Gastroesophageal sphincter (tissue), 4 donors: Measurements from ENCODE around the gene SPATA31D4. TPM values are rescaled to one million over a fixed set of nuclear protein-coding genes. Genes with fewer than 3 reads are reported as not detected.
"Not testable (repeated sequence)": the region's sequence is repeated elsewhere in the genome, so short reads cannot be mapped to it uniquely, and the experiment has no call there.

Experiments used
- ATAC-seq: fragments of 150-250 bp; one replicate; pipeline ENCODE4 v1.9.1; 2016; ENCODE audit warnings: mild to moderate bottlenecking, moderate library complexity
- H3K27ac ChIP-seq, 4 donors: fragments of 200-600 bp; sonication (generic) in 3 of 4; 1 replicate in 3 of 4; 2 replicates in 1 of 4; pipeline ENCODE4 v1.5.1; 2016 to 2019
- H3K27me3 ChIP-seq: fragments of 200-600 bp; sonication (generic); one replicate; pipeline ENCODE4 v1.5.1; 2019
- H3K36me3 ChIP-seq, 2 donors: fragments of 200-600 bp; sonication (generic); one replicate each; pipeline ENCODE4 v1.5.1; 2019; ENCODE audit warnings: control low read depth in 1 of 2
- H3K4me1 ChIP-seq, 3 donors: fragments of 200-600 bp; sonication (generic); 1 replicate in 2 of 3; 2 replicates in 1 of 3; pipeline ENCODE4 v1.5.1; 2016 to 2019; ENCODE audit warnings: control low read depth in 2 of 3
- H3K4me3 ChIP-seq, 2 donors: fragments of 200-600 bp; sonication (generic); one replicate each; pipeline ENCODE4 v1.5.1; 2019; ENCODE audit warnings: mild to moderate bottlenecking in 1 of 2, moderate library complexity in 1 of 2
- H3K9me3 ChIP-seq, 3 donors: fragments of 200-600 bp; sonication (generic); one replicate each; pipeline ENCODE4 v1.5.1; 2017 to 2019; ENCODE audit warnings: control low read depth in 2 of 3
- CTCF ChIP-seq, 4 experiments: fragments of 200-600 bp in 2 of 4; fragments of 450-650 bp in 2 of 4; sonication (generic) in 1 of 4; IDR thresholded peaks; one replicate each; pipeline ENCODE4 v1.5.1; 2017 to 2019; ENCODE audit warnings: antibody characterized with exemption in 4 of 4, mild to moderate bottlenecking in 2 of 4, moderate library complexity in 2 of 4
- EP300 ChIP-seq: sonication (generic); formaldehyde crosslinking; IDR thresholded peaks from one replicate; pipeline ENCODE4 v1.6.1; 2017; ENCODE audit warnings: antibody characterized with exemption, mild to moderate bottlenecking
- POLR2A ChIP-seq, 2 donors: fragments of 450-650 bp; IDR thresholded peaks; one replicate each; pipeline ENCODE4 v1.6.1; 2017; ENCODE audit warnings: antibody characterized with exemption in 2 of 2, mild to moderate bottlenecking in 2 of 2, moderate library complexity in 1 of 2
- POLR2AphosphoS5 ChIP-seq: sonication (generic); formaldehyde crosslinking; IDR thresholded peaks from one replicate; pipeline ENCODE4 v1.6.1; 2017; ENCODE audit warnings: antibody characterized with exemption
- WGBS, 2 donors: methylation state at CpG; one replicate each; pipeline ENCODE4 v1.1.5; 2018; ENCODE audit warnings: low coverage in 1 of 2; 5-methylcytosine and 5-hydroxymethylcytosine counted together
- total RNA-seq, 4 donors: library from RNA; depleted of rRNA; stranded (reverse); fragments of >200 nt; gene quantifications; one replicate each; pipeline ENCODE4 v1.1.0, GENCODE V29; 2016

Gene SPATA31D4
- total RNA-seq, 4 donors from 2014 or later: not detected

GRCh38 chr9:81915801-81916505 lies 12.3 kb upstream of the SPATA31D4 start:
- WGBS, 2 donors: 91 to 97% methylated on average over 4 to 5 of the region's 5 CpGs
- Histone ChIP-seq H3K36me3 (no peaks in the 10 kb centered on the region), H3K27me3 (no peaks in the 10 kb centered on the region), H3K9me3 (no peaks in the 10 kb centered on the region), H3K27ac (no peak overlapping the region), H3K4me3 (no peak overlapping the region), H3K4me1 (no peaks in the 10 kb centered on the region)
- TF ChIP-seq POLR2AphosphoS5: no peak
- TF ChIP-seq POLR2A (IDR thresholded peaks at IDR 0.05): no peak
- TF ChIP-seq CTCF (IDR thresholded peaks at IDR 0.05): no peak
- TF ChIP-seq EP300: no peak
- ATAC-seq: no peak

GRCh38 chr9:81918507-81918906 lies 9.7 kb upstream of the SPATA31D4 start:
- not testable (repeated sequence) for H3K4me3 ChIP-seq, H3K27ac ChIP-seq, H3K4me1 ChIP-seq, ATAC-seq, H3K27me3 ChIP-seq, H3K36me3 ChIP-seq, H3K9me3 ChIP-seq
- 67% methylated on average over 1 of the region's 3 CpGs; no CpG with 5 or more reads in 1 of the 2 donors for WGBS, 2 donors

GRCh38 chr9:81930147-81930546 lies 1.9 kb downstream of the SPATA31D4 start:
- not testable (repeated sequence) for H3K4me1 ChIP-seq, H3K27me3 ChIP-seq, H3K36me3 ChIP-seq, ATAC-seq, H3K27ac ChIP-seq, H3K9me3 ChIP-seq, H3K4me3 ChIP-seq
- WGBS, 2 donors: no CpG with 5 or more reads among the region's 6 CpGs

GRCh38 chr9:81933547-81933946 lies 5.3 kb downstream of the SPATA31D4 start:
- not testable (repeated sequence) for H3K27me3 ChIP-seq, H3K4me1 ChIP-seq, H3K27ac ChIP-seq, H3K4me3 ChIP-seq, ATAC-seq, H3K9me3 ChIP-seq, H3K36me3 ChIP-seq
- no CpG with 5 or more reads among the region's 3 CpGs for WGBS, 2 donors

- H3K27me3 ChIP-seq, H3K9me3 ChIP-seq, ATAC-seq, H3K4me3 ChIP-seq, H3K36me3 ChIP-seq, H3K4me1 ChIP-seq, H3K27ac ChIP-seq: not testable (repeated sequence)
- no CpG with 5 or more reads among the region's 2 CpGs for WGBS, 2 donors
Measured at GRCh38 chr9:81943393-81943792, 15.2 kb downstream of the SPATA31D4 start, which contains the start of gene SPATA31D3. SPATA31D3 (plus strand) TSS chr9:81943500; CDS start chr9:81943586, 86 bp downstream.

GRCh38 chr9:81948650-81949049 lies 20.4 kb downstream of the SPATA31D4 start:
- H3K36me3 ChIP-seq, H3K27me3 ChIP-seq, ATAC-seq, H3K27ac ChIP-seq, H3K9me3 ChIP-seq, H3K4me1 ChIP-seq, H3K4me3 ChIP-seq: not testable (repeated sequence)
- no CpG with 5 or more reads among the region's 3 CpGs for WGBS, 2 donors

- WGBS, 2 donors: 52 to 88% methylated on average over 1 of the region's 1 CpG
- ATAC-seq: no peak
- no peaks in the 10 kb centered on the region for H3K27me3 ChIP-seq
- TF ChIP-seq POLR2A (IDR thresholded peaks at IDR 0.05): no peak
- no peak for TF ChIP-seq POLR2AphosphoS5
- TF ChIP-seq CTCF (IDR thresholded peaks at IDR 0.05): no peak
- TF ChIP-seq EP300: no peak
- no peak overlapping the region for H3K4me3 ChIP-seq
- H3K4me1 ChIP-seq: no peaks in the 10 kb centered on the region
- peaks cover 0 to 16% (median 0%) of the 10 kb centered on the region in 3 donors for H3K9me3 ChIP-seq
- H3K27ac ChIP-seq: no peak overlapping the region
- no peaks in the 10 kb centered on the region for H3K36me3 ChIP-seq
Measured at GRCh38 chr9:81953096-81953495, 24.9 kb downstream of the SPATA31D4 start.

- no peak for TF ChIP-seq POLR2A (IDR thresholded peaks at IDR 0.05)
- TF ChIP-seq EP300: no peak
- TF ChIP-seq POLR2AphosphoS5: no peak
- no peak for TF ChIP-seq CTCF (IDR thresholded peaks at IDR 0.05)
- Histone ChIP-seq H3K36me3 (no peaks in the 10 kb centered on the region), H3K27ac (no peak overlapping the region), H3K9me3 (peaks cover 0 to 16% (median 0%) of the 10 kb centered on the region in 3 donors), H3K27me3 (no peaks in the 10 kb centered on the region), H3K4me1 (no peaks in the 10 kb centered on the region), H3K4me3 (no peak overlapping the region)
- ATAC-seq: no peak
Measured at GRCh38 chr9:81955625-81956024, 27.4 kb downstream of the SPATA31D4 start.
